DMS 273 (cell line): ENCODE results near the gene BPIFB1.

ENCODE experiments used
- DNase-seq: peaks from one replicate; lab custom pipeline; 2025; ENCODE audit not compliant: unreplicated experiment; lab: John Stamatoyannopoulos, UW

BPIFB1 gene

DNA sequence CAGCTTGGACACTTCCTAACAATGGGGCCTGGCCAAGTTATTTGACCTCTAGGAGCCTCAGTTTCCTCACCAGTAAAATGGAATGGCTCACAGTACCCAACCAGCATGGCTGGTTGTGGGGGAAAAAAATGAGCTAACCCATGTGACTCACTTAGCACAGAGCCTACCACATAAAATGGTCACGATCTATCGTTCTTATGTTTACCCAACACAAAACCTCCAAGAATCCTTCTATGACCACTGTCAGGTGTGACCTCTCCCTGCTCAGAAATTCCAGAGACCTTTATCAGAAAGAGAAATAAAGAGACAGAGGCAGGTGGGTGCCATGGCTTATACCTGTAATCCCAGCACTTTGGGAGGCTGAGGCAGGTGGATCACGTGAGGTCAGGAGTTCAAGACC is 39.4 kb downstream of the BPIFB1 start:
- DNase-seq = no peak

DNA sequence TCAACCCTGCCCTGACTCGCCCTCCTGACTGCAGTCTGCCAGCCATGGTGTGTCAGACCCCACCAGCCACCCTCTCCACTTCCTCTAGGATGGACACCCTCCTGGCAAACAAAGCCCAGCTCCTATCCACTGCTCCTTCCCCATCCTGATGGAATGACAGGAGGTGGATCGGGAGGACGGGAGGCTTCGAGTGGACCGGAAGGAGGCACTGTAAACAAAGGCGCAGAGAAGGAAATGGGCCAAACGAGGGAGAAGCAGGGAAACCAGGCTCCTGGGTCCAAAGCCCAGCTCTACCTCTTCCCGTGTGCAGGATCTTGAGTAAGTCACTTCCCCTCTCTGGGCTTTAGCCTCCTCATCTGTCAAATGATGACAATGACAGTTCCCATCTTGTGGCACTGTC is 40.2 kb downstream of the BPIFB1 start:
- no peak for DNase-seq

- no peak for DNase-seq
Observed at GRCh38 chr20:33325350-33325749, 42.3 kb downstream of the BPIFB1 start.

DNA sequence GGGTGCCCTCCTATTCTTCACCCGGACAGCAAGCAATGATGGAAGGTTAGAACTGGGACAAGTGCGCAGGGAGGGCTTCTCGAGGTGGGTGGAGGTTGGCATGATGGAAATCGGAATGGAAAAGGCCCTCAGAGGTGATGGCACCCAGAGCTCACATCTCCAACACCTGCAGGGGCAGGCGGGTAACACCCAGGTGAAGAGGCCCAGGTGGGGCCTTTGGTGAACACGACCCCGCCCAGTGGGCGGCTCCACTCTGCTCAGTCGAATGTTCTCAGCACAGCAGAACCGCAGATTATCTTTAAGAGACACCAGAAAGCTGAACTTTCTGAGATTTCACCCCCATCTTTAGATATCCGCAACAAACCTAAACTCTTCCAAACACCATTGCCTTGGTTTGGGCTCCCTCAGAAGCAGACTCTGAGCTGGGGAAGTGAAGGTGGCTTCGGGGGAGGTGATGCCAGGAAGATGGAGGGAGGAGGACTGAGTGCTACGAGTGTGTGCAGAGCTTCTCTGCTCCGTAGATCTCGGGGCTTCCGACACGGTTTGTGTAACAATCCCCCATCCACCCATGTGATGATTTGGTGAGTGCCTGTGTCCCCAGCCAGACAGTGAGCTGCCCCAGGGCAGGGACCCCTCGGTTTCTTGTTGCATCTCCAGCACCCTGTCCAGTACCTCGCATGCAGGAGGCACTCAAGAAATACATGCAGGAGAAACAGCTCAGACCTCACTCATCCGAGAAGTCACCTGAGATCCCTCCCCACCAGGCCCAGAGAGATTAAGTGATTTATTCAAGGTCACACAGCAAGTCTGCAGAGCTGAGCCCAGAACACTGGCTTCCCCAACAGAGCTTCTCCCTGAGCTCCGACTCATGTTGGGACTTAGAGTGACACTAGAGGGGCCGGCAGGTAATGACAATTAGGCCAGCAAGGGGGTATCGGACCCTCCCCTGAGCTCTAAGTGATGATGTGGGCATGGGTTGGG is 45.4 kb downstream of the BPIFB1 start:
- DNase-seq = no peak

DNA sequence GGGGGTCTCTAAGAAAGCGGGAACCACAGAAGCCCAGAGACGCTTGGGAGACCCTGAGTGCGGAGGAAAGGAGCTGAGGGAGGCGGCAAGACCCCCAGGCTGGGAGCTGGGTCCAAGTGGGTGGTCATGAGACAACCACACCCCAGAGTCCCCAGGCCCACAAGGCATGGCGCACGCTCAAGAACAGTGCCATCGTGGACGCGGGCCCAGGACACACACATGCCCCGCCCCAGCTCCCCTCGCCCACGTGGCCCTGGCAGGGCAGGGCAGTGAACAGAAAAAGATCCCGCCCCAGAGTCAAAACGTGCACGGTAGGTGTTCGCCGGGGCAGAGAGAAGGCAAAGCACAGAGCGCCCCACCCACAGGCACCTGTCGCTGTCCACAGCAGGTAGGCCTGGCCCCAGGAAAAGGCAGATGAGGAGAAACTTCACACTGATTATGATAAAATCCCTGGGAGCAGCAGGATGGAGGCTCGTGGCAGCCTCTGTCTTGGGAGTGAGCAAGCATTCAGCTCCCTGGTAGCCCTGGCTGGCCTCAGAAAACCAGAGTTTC is 50.0 kb downstream of the BPIFB1 start:
- DNase-seq = no peak

- no peak for DNase-seq
Observed at GRCh38 chr20:33333616-33334015, 50.6 kb downstream of the BPIFB1 start.

DNA sequence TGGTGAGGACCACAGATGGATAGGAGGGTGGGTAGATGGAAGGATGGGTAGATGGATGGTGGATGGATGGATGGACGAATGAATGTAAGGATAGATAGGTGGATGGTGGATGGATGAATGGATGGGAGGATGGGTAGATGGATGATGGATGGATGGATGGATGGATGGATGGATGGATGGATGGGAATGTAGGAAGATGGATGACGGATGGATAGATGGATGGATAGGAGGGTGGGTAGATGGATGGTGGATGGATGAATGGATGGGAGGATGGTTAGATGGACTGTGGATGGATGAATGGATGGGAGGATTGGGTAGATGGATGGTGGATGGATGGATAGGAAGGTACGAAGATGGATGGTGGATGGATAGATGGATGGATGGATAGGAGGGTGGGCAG is 51.1 kb downstream of the BPIFB1 start:
- DNase-seq = no peak

GRCh38 chr20:33336375-33336774 is 53.4 kb downstream of the BPIFB1 start:
- DNase-seq = no peak

DNA sequence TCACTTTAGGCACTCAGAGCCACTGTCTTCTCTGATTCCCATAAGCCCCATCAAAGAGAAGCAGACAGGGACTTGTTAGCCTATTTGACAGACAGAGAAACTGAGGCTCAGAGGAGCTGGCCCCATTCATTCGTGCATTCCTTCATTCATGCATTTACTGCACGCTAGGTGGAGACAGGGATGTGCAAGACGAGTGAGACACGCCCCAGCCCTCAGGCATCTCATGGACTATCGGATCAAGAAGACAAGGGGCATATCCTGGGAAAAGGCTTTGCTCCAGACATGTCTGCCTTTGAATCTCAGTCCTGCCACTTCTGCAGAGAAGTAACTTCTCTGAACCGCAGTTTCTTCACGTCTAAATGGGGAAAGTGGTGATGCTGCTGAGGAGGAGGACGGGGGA is 54.1 kb downstream of the BPIFB1 start:
- no peak for DNase-seq

- no peak for DNase-seq
Observed at GRCh38 chr20:33337531-33338165, 54.6 kb downstream of the BPIFB1 start.

- DNase-seq = no peak
Observed at GRCh38 chr20:33338467-33339258, 55.6 kb downstream of the BPIFB1 start.

GRCh38 chr20:33339515-33340058 is 56.6 kb downstream of the BPIFB1 start:
- DNase-seq = no peak

- DNase-seq = no peak
Observed at GRCh38 chr20:33343521-33343920, 60.5 kb downstream of the BPIFB1 start.

GRCh38 chr20:33345342-33345741 is 62.3 kb downstream of the BPIFB1 start:
- no peak for DNase-seq

GRCh38 chr20:33348136-33348937 is 65.3 kb downstream of the BPIFB1 start:
- no peak for DNase-seq

DNA sequence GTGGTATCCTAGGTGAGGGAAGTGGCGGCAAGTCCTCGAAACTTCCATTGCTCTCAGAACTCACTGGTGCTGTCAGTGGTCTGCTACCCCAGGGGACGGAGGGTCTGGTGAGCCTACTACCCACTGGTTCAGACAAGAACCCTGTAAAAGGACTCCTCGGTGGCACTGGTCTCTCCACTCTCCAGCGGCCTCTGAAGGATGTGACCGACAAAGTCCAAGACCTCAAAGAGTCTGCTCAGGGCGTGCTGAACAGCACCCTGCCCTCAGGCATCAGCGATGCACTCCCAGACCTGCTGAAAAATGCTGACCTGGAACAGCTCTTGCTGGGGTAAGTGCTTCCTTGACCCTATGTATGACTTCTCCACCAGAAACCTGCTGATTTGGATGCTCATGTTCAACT is 66.5 kb downstream of the BPIFB1 start:
- DNase-seq = no peak

DNA sequence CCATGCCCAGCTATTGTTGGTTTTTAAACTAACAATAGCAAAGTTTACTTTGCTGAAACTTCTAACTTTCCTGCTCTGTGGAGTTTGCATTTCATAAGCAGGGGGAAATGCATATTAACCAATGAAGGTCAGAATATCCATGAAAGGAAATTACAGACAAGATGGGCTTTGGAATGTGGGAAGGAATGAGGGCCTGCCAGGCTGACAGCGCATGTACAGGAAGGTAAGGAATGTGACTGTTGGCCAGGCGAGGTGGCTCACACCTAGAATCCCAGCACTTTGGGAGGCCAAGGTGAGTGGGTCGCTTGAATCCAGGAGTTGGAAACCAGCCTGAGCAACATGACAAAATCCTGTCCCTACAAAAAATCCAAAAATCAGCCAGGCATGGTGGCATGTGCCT is 68.7 kb downstream of the BPIFB1 start:
- no peak for DNase-seq

DNA sequence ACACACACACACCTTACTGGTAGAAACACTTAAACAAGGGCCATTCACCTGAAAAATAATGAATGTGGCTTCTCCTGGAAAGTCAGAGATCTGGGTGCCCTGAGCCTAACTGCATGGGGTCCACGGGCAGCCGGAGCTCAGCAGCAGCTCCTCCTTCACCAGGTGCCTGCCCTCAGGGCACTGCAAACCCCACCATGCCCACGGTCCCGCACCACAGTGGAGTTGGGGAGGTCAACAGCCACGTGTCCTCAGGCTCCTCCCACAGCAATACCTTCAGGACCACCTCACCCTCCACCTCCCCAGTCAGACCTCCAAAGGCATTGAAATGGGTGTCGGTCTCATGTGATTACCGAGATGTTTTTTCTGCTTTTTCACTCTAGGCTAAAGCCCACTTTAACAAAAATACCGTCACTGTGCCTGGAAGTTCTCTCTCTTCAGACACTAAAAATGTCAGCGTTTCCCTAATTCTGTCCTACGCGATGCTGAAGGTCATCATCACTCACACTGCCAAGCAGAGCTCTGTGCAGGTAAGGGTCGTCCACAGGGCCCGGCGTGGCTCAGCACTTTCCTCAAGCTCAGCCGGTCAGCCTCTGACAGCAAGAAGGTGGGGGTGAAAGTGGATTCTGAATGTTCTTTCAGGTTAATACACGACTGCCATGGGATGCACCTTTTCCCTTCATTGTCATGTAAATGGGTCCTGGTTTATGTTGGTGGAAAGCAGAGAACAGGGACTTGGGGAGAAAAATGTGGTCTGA is 69.4 kb downstream of the BPIFB1 start:
- no peak for DNase-seq

- no peak for DNase-seq
Observed at GRCh38 chr20:33353013-33353402, 70.0 kb downstream of the BPIFB1 start.
